GM23248 (cell line): ENCODE results near the gene LHCGR.

Experiments used
- EZH2 ChIP-seq: fragments of 200-600 bp; sonication (generic); IDR thresholded peaks from 2 replicates; pipeline ENCODE4 v1.6.1; 2018; ENCODE audit warnings: antibody characterized with exemption, mild to moderate bottlenecking; ENCODE audit not compliant: insufficient read depth, poor library complexity, severe bottlenecking
- EZH2phosphoT487 ChIP-seq: fragments of 200-600 bp; sonication (generic); IDR thresholded peaks from 2 replicates; pipeline ENCODE4 v1.6.1; 2018; ENCODE audit warnings: antibody characterized with exemption, moderate library complexity, mild to moderate bottlenecking, low read depth; ENCODE audit not compliant: insufficient read depth

GRCh38 chr2:48699348-48699930 lies 56.1 kb downstream of the LHCGR start:
- TF ChIP-seq EZH2 (no peak), EZH2phosphoT487 (no peak)
